ENCODE results near the gene CEND1.

Gene CEND1

DNA sequence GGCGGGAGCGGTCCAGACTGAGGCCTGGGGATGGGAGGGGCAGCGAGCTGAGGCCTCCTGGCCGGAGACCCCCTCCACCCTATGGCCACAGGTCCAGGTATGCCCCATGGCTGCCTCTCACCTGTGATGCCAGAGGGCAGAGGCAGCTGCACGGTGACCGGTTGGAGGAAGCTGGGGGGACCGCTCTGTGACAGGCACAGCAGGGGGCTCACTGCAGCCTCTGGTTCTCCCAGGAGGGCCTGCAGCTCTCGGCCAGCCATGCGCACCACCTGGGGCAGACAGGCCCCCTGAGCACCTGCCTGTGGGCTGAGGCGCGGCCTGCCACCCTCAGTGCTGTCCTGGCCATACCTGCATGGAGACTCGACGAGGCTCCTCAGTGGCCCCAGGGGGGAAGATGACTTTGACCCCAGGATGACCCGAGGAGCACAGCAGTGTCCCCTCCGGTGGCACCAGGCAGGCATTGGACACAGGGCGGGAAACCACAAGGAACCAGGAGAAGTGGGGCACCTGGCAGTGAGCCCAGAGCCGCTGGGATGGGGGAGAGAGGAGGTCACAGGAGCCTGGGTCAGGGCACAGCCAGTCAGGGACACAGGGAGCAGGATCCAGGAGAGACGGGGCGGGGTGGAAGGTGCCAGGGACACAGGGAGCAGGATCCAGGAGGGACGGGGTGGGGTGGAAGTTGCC, 11.3 kb upstream of the CEND1 start:
- in situ Hi-C loops (cut with HindIII; ENCODE audit: low pct_ligation_motif_present, low sequenced_read_pairs), result no loop called here
- no peak overlapping the region for H3K4me3 ChIP-seq (ENCODE audit: low read depth, low read length)
- H3K36me3 ChIP-seq (replicated peaks), result peaks cover 13% of the 10 kb centered on the region
- no peaks in the 10 kb centered on the region for H3K27me3 ChIP-seq (replicated peaks)
- TF ChIP-seq, protein P1, sequence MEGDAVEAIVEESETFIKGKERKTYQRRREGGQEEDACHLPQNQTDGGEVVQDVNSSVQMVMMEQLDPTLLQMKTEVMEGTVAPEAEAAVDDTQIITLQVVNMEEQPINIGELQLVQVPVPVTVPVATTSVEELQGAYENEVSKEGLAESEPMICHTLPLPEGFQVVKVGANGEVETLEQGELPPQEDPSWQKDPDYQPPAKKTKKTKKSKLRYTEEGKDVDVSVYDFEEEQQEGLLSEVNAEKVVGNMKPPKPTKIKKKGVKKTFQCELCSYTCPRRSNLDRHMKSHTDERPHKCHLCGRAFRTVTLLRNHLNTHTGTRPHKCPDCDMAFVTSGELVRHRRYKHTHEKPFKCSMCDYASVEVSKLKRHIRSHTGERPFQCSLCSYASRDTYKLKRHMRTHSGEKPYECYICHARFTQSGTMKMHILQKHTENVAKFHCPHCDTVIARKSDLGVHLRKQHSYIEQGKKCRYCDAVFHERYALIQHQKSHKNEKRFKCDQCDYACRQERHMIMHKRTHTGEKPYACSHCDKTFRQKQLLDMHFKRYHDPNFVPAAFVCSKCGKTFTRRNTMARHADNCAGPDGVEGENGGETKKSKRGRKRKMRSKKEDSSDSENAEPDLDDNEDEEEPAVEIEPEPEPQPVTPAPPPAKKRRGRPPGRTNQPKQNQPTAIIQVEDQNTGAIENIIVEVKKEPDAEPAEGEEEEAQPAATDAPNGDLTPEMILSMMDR (IDR thresholded peaks at IDR 0.05; ENCODE audit: low read depth, low read length, missing control alignments), result no peak
- H3K27ac ChIP-seq, result no peak overlapping the region
- DNase-seq, result no peak

DNA sequence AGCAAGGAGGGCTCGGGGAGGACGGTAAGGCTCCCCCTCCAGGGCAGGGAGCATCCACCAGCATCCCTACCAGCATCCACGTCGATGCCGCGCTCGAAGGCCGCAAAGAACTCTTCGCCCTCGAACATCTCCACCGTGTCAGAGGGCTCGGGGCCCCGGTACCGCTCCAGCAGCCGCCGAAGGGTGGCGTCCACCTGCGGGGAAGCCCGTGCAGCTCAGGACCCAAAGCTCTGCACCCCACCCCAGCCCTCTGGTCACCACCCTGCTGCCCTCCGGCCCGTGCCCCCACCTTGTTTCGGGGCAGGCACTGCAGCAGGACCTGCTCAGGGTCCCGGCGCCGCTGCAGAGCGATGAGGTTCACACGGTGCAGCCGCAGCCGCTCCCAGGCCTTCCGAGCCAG, 10.6 kb upstream of the CEND1 start:
- TF ChIP-seq, protein P1 (IDR thresholded peaks at IDR 0.05; ENCODE audit: low read depth, low read length, missing control alignments), result no peak
- H3K27ac ChIP-seq, result no peak overlapping the region
- no peak overlapping the region for H3K4me3 ChIP-seq (ENCODE audit: low read depth, low read length)
- peaks cover 13% of the 10 kb centered on the region for H3K36me3 ChIP-seq (replicated peaks)
- no peak for DNase-seq
- no peaks in the 10 kb centered on the region for H3K27me3 ChIP-seq (replicated peaks)
- in situ Hi-C loops (cut with HindIII; ENCODE audit: low pct_ligation_motif_present, low sequenced_read_pairs), result no loop called here

DNA sequence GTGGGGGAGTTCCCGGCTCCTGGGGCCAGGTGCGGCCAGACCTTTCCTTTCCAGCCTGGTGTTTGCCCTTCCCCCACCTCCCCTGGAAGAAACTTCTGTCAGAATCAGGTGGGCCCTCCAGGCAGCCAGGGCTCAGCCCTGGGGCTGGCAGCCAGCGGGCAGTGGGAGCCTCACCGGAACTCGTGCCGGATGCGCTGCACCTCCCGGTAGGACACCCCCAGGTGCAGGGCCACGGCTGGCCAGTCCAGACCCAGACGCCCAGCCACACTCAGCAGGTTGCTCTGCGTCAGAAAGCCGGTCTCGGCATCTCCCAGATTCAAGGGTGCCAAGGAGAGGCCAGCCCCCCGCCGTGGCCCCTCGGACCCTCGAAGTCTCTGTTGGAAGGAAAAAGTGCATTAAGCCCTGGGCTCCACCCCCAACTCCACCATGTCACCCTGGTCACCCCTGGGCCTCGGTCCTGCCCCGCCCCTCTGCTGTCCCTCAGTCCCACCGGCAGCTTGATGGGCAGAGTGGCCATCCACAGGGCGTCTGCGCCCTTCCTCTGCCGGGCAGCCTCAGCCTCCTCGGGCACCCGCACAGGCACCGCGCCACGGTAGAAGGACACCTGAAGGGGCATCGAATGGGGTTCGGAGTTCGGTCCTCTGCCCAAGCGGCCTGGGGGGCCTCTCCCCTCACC, 9.9 kb upstream of the CEND1 start:
- TF ChIP-seq, protein P1 (IDR thresholded peaks at IDR 0.05; ENCODE audit: low read depth, low read length, missing control alignments), result no peak
- Histone ChIP-seq H3K36me3 (replicated peaks) (peaks cover 13% of the 10 kb centered on the region), H3K27me3 (replicated peaks) (no peaks in the 10 kb centered on the region), H3K4me3 (ENCODE audit: low read depth, low read length) (no peak overlapping the region), H3K27ac (no peak overlapping the region)
- in situ Hi-C loops (cut with HindIII; ENCODE audit: low pct_ligation_motif_present, low sequenced_read_pairs), result no loop called here
- DNase-seq, result no peak

DNA sequence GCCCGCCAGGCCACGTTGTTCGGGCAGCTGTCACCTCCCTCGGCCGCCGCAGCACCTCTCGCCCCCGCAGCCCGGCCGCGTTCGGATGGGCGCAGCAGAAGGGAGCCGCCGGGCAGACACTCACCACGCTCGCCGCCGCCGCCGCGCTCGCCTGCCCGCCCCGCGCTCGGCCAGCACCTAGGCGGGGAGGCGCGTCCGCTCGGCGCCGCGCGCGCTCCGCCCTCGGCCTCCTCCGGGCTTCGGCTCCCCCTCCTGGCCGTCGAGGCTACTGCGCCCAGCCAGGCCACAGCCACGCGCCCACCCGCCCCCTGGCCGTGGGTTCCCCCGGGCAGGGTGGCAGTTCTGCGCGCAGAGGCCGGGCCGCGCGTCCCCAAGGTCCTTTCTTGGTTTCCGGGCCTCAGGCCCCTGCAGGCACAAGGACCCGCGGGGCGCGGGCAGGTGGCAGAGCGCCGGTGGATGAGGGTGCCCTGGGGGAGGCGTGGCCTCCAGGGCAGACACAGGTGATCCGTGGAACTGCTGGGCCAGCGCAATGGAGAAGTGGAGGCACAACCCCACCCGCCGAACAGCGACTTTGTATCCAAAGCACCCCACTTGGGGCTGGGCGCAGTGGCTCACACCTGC, 8.3 kb upstream of the CEND1 start, which contains the start of gene SLC25A22:
Gene SLC25A22 (minus strand): TSS at position 189 of the 621 bp plus-strand sequence. CDS start 3,275 bp downstream, outside the sequence.
- in situ Hi-C loops (cut with HindIII; ENCODE audit: low pct_ligation_motif_present, low sequenced_read_pairs), result no loop called here
- H3K36me3 ChIP-seq (replicated peaks), result peaks cover 20% of the 10 kb centered on the region

DNA sequence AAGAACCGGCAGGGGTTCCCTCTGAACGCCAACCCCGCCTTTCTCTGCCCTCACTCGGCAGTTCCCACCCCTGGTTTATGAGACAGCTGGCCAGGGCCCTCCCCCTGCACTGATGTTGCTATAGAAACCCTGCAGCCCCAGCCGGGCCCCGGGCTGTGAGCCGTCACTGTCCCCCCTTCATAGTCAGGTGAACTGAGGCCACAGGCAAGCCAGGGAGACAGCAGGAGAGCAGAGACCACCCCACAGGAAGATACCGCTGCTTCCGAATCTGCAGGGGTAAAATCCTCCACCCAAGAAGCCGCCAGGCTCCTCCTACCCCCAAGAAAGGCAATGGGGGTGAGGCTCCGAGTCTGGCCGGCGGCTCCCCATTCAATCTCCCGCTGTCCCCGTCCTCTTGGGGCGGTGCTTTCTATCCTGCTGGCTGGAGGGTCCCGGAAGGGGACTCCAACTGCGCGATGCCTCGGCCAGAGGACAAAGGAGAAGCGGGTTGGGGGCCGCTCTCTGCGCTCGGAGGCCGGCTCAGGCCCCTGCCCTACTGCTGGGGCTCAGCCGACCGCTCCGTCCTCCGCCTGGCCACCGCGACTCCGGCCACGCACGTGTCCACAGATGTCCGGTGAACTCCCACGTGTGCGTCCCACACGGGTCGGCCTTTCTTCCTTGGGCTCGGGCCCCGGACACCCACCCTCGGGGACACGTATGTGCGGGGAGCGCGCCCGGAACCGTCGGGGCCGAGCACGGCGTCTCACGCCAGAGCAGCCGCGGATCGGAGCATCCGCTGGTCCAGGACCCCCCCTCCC, 7.6 kb upstream of the CEND1 start:
- Histone ChIP-seq H3K27me3 (replicated peaks) (no peaks in the 10 kb centered on the region), H3K36me3 (replicated peaks) (peaks cover 22% of the 10 kb centered on the region), H3K4me3 (ENCODE audit: low read depth, low read length) (peak overlapping the region; percentile 80), H3K27ac (peak overlapping the region; percentile 79)
- TF ChIP-seq, protein P1 (IDR thresholded peaks at IDR 0.05; ENCODE audit: low read depth, low read length, missing control alignments), result no peak
- in situ Hi-C loops (cut with HindIII; ENCODE audit: low pct_ligation_motif_present, low sequenced_read_pairs), result no loop called here
- DNase-seq, result peak; percentile 85

More for the DNA sequence above, 8.3 kb upstream of the CEND1 start, which contains the start of gene SLC25A22:
- peak; percentile 57 for DNase-seq
- TF ChIP-seq, protein P1 (IDR thresholded peaks at IDR 0.05; ENCODE audit: low read depth, low read length, missing control alignments), result peak; percentile 60
- Histone ChIP-seq H3K27ac (peak within 1 kb of the TSS; percentile 79), H3K27me3 (replicated peaks) (no peaks in the 10 kb centered on the region), H3K4me3 (ENCODE audit: low read depth, low read length) (peak within 1 kb of the TSS; percentile 80)

Data from brain microvascular endothelial cell (primary cell).